Measurements from ENCODE around the gene DMRTA1.
"Not testable (repeated sequence)": the region's sequence is repeated elsewhere in the genome, so short reads cannot be mapped to it uniquely, and the experiment has no call there.

DMRTA1 gene

DNA sequence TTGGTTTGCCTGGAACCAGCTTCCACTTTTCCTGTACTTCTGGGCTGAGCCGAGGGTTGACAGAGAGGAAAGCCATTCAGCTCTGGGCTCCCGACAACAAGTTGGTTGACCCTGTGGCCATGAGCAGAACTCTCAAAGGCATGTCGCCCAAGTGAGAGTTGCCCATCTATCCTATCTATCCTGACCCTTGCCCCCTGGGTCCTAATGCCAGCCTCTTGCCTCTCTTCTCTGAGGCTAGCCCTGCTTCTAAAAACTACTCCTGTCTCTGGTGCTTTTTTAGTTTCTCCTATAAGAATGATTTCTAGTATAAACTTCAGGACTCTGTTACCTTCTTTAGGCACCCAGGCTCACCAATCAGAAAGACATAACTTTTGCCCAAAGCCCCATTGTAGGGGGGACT is 11.4 kb upstream of the DMRTA1 start:
- not testable (repeated sequence) for H3K18ac ChIP-seq (ENCODE audit: low read length); H3K4me2 ChIP-seq (ENCODE audit: low read length); DNase-seq; H3K4ac ChIP-seq (ENCODE audit: low read depth, low read length); H3K36me3 ChIP-seq (ENCODE audit: control insufficient read depth, insufficient read depth, low read length); H3K27ac ChIP-seq (ENCODE audit: low read depth, low read length); H2BK15ac ChIP-seq (replicated peaks; ENCODE audit: low read depth); H4K5ac ChIP-seq (ENCODE audit: low read length); H2BK5ac ChIP-seq (ENCODE audit: low read length); H3K79me1 ChIP-seq (ENCODE audit: low read length); H3K79me2 ChIP-seq (ENCODE audit: control insufficient read depth, insufficient read depth, low read length); H4K8ac ChIP-seq (ENCODE audit: low read depth, low read length); H3K9ac ChIP-seq (ENCODE audit: low read length); H3K4me3 ChIP-seq (ENCODE audit: low read length); H3K27me3 ChIP-seq (ENCODE audit: insufficient read depth, low read length, poor library complexity); H3K23ac ChIP-seq (ENCODE audit: low read length); H3K4me1 ChIP-seq (ENCODE audit: control insufficient read depth, low read depth, low read length); H2AK5ac ChIP-seq (ENCODE audit: low read length); H2BK120ac ChIP-seq (ENCODE audit: low read depth, low read length); H3K56ac ChIP-seq (ENCODE audit: low read length)
- WGBS (ENCODE audit: extremely low coverage, insufficient coverage, low lambda C conversion rate) = no CpG with 5 or more reads among the region's 3 CpGs

DNA sequence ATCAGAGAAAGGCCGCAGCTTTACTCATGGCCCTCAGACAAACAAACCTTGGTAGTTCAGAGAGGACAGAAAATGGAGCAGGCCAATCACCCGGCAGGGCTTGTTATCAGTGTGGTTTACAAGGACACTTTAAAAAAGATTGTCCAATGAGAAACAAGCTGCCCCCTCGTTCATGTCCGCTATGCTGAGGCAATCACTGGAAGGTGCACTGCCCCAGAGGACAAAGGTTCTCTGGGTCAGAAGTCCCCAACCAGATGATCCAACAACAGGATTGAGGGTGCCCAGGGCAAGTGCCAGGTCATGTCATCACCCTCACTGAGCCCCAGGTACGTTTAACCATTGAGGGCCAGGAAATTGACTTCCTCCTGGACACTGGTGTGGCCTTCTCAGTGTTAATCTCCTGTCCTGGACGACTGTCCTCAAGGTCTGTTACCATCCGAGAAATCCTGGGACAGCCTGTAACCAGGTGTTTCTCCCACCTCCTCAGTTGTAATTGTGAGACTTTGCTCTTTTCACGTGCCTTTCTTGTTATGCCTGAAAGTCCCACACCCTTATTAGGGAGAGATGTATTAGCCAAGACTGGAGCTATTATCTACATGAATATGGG is 9.1 kb upstream of the DMRTA1 start:
- H4K8ac ChIP-seq (ENCODE audit: low read depth, low read length); H3K27me3 ChIP-seq (ENCODE audit: insufficient read depth, low read length, poor library complexity); H3K27ac ChIP-seq (ENCODE audit: low read depth, low read length); DNase-seq; H3K18ac ChIP-seq (ENCODE audit: low read length); H2BK120ac ChIP-seq (ENCODE audit: low read depth, low read length); H2AK5ac ChIP-seq (ENCODE audit: low read length); H3K9ac ChIP-seq (ENCODE audit: low read length); H3K23ac ChIP-seq (ENCODE audit: low read length); H3K4ac ChIP-seq (ENCODE audit: low read depth, low read length); H2BK15ac ChIP-seq (replicated peaks; ENCODE audit: low read depth); H3K4me2 ChIP-seq (ENCODE audit: low read length); H3K79me2 ChIP-seq (ENCODE audit: control insufficient read depth, insufficient read depth, low read length); H2BK5ac ChIP-seq (ENCODE audit: low read length); H4K5ac ChIP-seq (ENCODE audit: low read length); H3K79me1 ChIP-seq (ENCODE audit: low read length); H3K4me1 ChIP-seq (ENCODE audit: control insufficient read depth, low read depth, low read length); H3K36me3 ChIP-seq (ENCODE audit: control insufficient read depth, insufficient read depth, low read length); H3K56ac ChIP-seq (ENCODE audit: low read length); H3K4me3 ChIP-seq (ENCODE audit: low read length): not testable (repeated sequence)
- no CpG with 5 or more reads among the region's 8 CpGs for WGBS (ENCODE audit: extremely low coverage, insufficient coverage, low lambda C conversion rate)

DNA sequence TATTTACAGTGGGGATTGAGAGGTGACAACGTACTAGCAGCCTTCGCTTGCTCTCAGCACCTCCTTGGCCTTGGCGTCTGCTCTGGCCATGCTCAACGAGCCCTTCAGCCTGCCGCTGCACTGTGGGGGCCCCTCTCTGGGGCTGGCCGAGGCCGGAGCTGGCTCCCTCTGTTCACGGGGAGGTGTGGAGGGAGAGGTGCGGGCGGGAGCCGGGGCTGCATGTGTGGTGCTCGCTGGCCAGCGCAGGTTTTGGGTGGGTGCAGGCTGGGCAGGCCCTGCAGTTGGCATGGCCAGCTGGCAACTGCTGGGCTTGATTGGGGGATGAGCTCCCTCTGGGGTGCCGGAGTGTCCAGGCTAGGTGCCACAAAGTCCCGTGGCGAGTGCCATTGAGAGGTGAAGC is 5.8 kb upstream of the DMRTA1 start:
- no peak overlapping the region for H2AK5ac ChIP-seq (ENCODE audit: low read length)
- no peak overlapping the region for H3K4me3 ChIP-seq (ENCODE audit: low read length)
- H2BK15ac ChIP-seq (replicated peaks; ENCODE audit: low read depth) = no peak overlapping the region
- H3K23ac ChIP-seq (ENCODE audit: low read length) = no peak overlapping the region
- no peak overlapping the region for H2BK120ac ChIP-seq (ENCODE audit: low read depth, low read length)
- no peak overlapping the region for H3K27ac ChIP-seq (ENCODE audit: low read depth, low read length)
- H3K9ac ChIP-seq (ENCODE audit: low read length) = no peak overlapping the region
- H3K79me2 ChIP-seq (ENCODE audit: control insufficient read depth, insufficient read depth, low read length) = no peaks in the 10 kb centered on the region
- no peaks in the 10 kb centered on the region for H3K27me3 ChIP-seq (ENCODE audit: insufficient read depth, low read length, poor library complexity)
- no peaks in the 10 kb centered on the region for H3K36me3 ChIP-seq (ENCODE audit: control insufficient read depth, insufficient read depth, low read length)
- H2BK5ac ChIP-seq (ENCODE audit: low read length) = no peak overlapping the region
- no peak overlapping the region for H3K18ac ChIP-seq (ENCODE audit: low read length)
- H3K79me1 ChIP-seq (ENCODE audit: low read length) = no peaks in the 10 kb centered on the region
- no CpG with 5 or more reads among the region's 16 CpGs for WGBS (ENCODE audit: extremely low coverage, insufficient coverage, low lambda C conversion rate)
- no peak overlapping the region for H4K8ac ChIP-seq (ENCODE audit: low read depth, low read length)
- H4K5ac ChIP-seq (ENCODE audit: low read length) = no peak overlapping the region
- H3K56ac ChIP-seq (ENCODE audit: low read length) = no peak overlapping the region
- no peaks in the 10 kb centered on the region for H3K4me1 ChIP-seq (ENCODE audit: control insufficient read depth, low read depth, low read length)
- no peak overlapping the region for H3K4me2 ChIP-seq (ENCODE audit: low read length)
- DNase-seq = no peak
- H3K4ac ChIP-seq (ENCODE audit: low read depth, low read length) = no peak overlapping the region

DNA sequence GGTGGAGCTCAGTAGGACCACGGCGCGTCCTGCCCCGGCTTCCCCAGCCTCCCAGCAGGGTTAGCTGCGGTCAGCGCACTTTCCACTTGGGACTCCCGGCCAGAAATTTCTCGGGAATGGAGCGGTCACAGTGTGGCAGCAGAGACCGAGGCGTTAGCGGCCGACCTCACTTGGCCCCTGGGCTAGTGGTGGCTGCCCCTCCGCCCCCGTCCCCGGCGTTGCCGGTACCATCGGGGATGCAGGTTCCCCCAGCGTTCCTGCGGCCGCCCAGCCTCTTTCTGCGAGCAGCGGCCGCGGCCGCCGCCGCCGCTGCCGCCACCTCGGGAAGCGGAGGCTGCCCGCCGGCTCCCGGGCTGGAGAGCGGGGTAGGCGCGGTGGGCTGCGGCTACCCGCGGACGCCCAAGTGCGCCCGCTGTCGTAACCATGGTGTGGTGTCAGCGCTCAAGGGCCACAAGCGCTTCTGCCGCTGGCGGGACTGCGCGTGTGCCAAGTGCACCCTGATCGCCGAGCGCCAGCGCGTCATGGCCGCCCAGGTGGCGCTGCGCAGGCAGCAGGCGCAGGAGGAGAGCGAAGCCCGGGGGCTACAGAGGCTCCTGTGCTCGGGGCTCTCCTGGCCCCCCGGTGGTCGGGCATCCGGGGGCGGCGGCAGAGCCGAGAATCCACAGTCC is 460 bp downstream of the DMRTA1 start:
- no CpG with 5 or more reads among the region's 70 CpGs for WGBS (ENCODE audit: extremely low coverage, insufficient coverage, low lambda C conversion rate)
- no peaks in the 10 kb centered on the region for H3K27me3 ChIP-seq (ENCODE audit: insufficient read depth, low read length, poor library complexity)
- no peak overlapping the region for H4K5ac ChIP-seq (ENCODE audit: low read length)
- peak overlapping the region; percentile 43 for H2BK5ac ChIP-seq (ENCODE audit: low read length)
- peak overlapping the region; percentile 92 for H3K56ac ChIP-seq (ENCODE audit: low read length)
- DNase-seq = peak; percentile 87
- no peaks in the 10 kb centered on the region for H3K79me1 ChIP-seq (ENCODE audit: low read length)
- H2AK5ac ChIP-seq (ENCODE audit: low read length) = no peak overlapping the region
- peak overlapping the region; percentile 98 for H3K27ac ChIP-seq (ENCODE audit: low read depth, low read length)
- H3K4me2 ChIP-seq (ENCODE audit: low read length) = peak overlapping the region; percentile 62
- no peak overlapping the region for H2BK15ac ChIP-seq (replicated peaks; ENCODE audit: low read depth)
- no peaks in the 10 kb centered on the region for H3K79me2 ChIP-seq (ENCODE audit: control insufficient read depth, insufficient read depth, low read length)
- no peak overlapping the region for H2BK120ac ChIP-seq (ENCODE audit: low read depth, low read length)
- H3K23ac ChIP-seq (ENCODE audit: low read length) = peak overlapping the region; percentile 51
- peak overlapping the region; percentile 80 for H3K9ac ChIP-seq (ENCODE audit: low read length)
- no peak overlapping the region for H4K8ac ChIP-seq (ENCODE audit: low read depth, low read length)
- peak overlapping the region; percentile 64 for H3K4me3 ChIP-seq (ENCODE audit: low read length)
- H3K18ac ChIP-seq (ENCODE audit: low read length) = peak overlapping the region; percentile 81
- H3K4ac ChIP-seq (ENCODE audit: low read depth, low read length) = no peak overlapping the region
- no peaks in the 10 kb centered on the region for H3K36me3 ChIP-seq (ENCODE audit: control insufficient read depth, insufficient read depth, low read length)
- no peaks in the 10 kb centered on the region for H3K4me1 ChIP-seq (ENCODE audit: control insufficient read depth, low read depth, low read length)

GRCh38 chr9:22447618-22448305 is 1.1 kb downstream of the DMRTA1 start:
- Histone ChIP-seq H3K79me2 (ENCODE audit: control insufficient read depth, insufficient read depth, low read length) (no peaks in the 10 kb centered on the region), H4K8ac (ENCODE audit: low read depth, low read length) (no peak overlapping the region), H3K4me2 (ENCODE audit: low read length) (peak overlapping the region; percentile 62), H3K27me3 (ENCODE audit: insufficient read depth, low read length, poor library complexity) (no peaks in the 10 kb centered on the region), H3K18ac (ENCODE audit: low read length) (no peak overlapping the region), H2BK5ac (ENCODE audit: low read length) (peak overlapping the region; percentile 14), H3K23ac (ENCODE audit: low read length) (no peak overlapping the region), H2BK15ac (replicated peaks; ENCODE audit: low read depth) (no peak overlapping the region), H3K9ac (ENCODE audit: low read length) (peak overlapping the region; percentile 80), H3K56ac (ENCODE audit: low read length) (peak overlapping the region; percentile 92), H3K27ac (ENCODE audit: low read depth, low read length) (peak overlapping the region; percentile 98), H3K79me1 (ENCODE audit: low read length) (no peaks in the 10 kb centered on the region), H3K4me1 (ENCODE audit: control insufficient read depth, low read depth, low read length) (no peaks in the 10 kb centered on the region), H3K4ac (ENCODE audit: low read depth, low read length) (no peak overlapping the region), H3K4me3 (ENCODE audit: low read length) (peak overlapping the region; percentile 64), H2AK5ac (ENCODE audit: low read length) (no peak overlapping the region), H3K36me3 (ENCODE audit: control insufficient read depth, insufficient read depth, low read length) (no peaks in the 10 kb centered on the region), H2BK120ac (ENCODE audit: low read depth, low read length) (no peak overlapping the region), H4K5ac (ENCODE audit: low read length) (peak overlapping the region; percentile 23)
- WGBS (ENCODE audit: extremely low coverage, insufficient coverage, low lambda C conversion rate) = no CpG with 5 or more reads among the region's 17 CpGs
- peak; percentile 49 for DNase-seq

Measured in mesendoderm (in vitro differentiated cells).